Stimulated activated CD4-positive, alpha-beta T cell treated with anti-CD3 and anti-CD28 coated beads, Interleukin-2, amount 100 ng/mL, for 48 hours (primary cell): ENCODE data around the gene MOGAT2.
"Not testable (repeated sequence)": the region's sequence is repeated elsewhere in the genome, so short reads cannot be mapped to it uniquely, and the experiment has no call there.

Experiments used
- DNase-seq, 2 donors: peaks; one replicate each; pipeline ENCODE4 v3.0.0-alpha.2; 2020

MOGAT2 gene

DNA sequence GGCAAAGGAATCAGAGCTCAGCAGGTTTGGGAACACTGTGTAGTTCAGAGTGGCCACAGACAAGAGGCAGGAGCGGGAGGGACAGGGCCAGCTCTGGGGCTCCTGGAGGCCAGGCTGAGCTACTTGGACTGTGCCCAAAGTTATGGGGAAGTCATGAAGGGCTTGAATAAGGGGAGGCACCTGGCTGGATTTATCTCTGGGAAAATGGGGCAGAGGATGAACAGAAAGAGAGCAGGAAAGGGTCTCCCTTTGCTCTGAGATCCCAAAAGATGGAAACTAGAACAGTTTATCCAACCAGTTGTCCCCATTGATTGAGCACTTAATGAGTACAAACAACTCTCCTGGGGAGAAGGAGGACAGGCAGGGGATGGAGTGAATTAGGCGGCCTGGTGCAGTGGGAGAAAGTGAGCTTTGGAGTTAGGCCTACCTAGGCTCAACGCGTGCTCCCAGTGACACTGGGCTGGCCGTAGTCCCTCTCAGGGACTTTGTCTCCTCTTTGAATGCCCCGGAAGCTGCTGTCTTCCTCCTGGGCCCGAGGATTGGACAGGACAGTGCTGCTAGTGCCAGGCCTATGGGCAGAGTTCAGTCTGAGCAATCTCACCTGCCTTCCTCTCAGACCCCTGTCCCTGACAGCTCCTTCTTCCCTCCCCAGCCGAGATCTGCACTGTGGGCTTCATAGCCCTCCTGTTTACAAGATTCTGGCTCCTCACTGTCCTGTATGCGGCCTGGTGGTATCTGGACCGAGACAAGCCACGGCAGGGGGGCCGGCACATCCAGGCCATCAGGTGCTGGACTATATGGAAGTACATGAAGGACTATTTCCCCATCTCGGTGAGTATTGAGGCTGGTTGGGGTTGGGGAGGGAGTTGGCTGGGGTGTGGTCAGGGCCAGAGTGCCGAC lies 2.0 kb downstream of the MOGAT2 start:
- DNase-seq: no peak

DNA sequence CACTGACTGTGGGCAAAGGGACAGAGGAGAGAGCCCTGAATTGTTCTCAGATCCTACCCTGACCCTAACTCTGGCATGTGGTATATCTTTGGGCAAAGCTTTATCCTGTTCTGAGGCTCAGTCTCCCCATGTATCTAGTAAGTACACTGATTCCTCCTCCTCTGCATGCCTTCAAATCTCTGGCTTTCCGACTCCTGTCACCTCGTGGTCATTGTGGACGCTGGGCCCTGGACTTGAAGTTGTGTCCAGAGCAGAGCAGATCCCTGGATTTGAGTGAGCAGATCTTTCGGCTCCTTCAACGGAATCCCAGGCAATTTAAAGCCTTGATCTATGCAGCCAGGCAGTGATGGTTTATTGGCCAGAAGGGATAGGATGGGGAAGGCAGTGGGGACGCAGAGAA lies 3.0 kb downstream of the MOGAT2 start:
- no peak for DNase-seq

DNA sequence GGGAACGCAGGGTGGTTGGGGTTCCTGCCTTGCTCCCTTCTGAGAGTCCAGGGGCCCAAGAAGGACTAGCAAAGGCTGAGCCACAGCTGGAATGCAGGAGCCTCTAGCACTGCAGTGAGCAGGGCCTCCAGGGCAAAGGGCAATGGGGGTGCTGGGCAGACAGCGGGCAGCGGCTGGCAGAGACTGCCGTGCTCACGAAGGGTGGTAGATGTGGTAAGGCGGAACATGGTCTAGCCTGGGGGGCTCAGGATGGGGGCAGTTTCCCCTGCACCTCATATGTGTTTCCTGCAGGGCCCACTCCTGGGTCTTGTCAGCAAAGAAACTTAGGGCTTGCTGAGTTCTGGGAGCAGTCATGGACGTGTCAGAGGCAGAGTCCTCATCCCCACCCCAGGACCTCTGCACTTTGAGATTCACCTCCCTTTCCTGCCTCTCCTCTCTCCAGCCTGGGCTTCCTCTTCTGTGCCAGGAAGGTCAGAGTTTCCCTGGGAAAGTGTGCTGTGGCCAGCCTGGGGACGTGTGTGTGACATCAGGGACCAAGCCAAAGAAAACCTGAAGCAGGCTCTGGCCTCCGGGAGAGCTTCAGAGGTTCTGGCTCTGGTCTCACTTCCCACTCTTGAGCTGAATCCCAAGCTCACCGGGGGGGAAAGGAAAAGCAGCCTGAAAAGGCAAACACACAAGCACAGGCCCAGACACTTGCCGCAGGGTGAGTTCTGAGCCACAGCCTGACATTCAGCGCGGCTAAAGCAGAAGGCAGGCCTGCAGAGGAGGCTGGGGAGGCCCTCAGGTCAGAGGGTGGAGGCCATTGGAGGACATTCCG lies 4.4 kb downstream of the MOGAT2 start:
- DNase-seq: no peak

DNA sequence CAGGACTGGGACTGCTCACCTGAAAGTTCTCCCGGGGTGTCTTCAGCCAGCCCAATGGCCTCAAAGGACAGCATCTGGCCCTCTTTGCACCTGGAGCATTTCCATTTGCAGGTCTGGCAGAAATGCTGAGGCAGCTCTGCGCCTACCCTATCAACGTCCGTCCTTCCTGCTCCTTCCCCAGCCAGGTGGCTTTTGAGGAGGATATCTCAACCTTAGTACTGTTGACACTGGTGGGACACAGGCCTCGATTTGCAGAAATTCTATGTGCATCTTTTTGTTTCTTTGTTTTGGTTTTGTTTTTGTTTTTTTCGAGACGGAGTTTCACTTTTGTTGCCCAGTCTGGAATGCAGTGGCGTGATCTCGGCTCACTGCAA lies 5.0 kb downstream of the MOGAT2 start:
- no peak for DNase-seq

DNA sequence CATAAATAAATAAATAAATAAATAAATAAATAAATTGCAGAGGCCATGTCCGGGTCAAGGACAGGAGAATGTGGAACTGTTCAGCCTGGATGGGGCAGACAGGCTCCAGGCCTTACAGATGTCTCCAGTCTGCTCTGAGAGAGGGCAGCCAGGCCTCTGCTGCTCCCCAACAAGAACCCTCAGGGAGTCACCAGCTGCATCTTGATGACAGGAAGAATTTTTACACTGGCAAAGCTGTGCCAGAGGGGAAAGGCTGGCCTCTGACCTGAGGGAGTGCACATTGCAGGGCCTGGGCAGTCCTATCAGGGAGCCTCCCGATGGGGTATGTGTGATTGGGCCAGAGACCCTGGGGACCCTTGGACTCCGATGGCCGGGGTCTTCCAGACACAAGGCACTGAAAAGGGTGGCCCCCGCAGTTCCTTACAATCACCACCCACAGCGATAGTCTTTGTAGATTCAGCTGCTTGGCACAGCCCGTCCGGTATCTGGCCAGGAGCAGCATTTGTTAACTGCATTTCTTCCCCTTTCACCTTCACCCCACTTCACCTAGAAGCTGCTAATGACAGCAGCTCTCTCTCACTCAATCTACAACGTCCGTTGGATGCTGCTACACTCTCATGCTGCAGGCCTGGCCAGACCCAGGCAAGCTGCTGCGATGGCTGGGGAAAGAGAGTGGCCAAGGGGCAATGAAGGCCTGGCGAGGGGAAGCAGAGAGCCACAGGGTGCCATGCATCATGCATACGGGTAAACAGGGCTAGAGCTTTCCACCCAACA lies 8.1 kb downstream of the MOGAT2 start:
- no peak for DNase-seq

DNA sequence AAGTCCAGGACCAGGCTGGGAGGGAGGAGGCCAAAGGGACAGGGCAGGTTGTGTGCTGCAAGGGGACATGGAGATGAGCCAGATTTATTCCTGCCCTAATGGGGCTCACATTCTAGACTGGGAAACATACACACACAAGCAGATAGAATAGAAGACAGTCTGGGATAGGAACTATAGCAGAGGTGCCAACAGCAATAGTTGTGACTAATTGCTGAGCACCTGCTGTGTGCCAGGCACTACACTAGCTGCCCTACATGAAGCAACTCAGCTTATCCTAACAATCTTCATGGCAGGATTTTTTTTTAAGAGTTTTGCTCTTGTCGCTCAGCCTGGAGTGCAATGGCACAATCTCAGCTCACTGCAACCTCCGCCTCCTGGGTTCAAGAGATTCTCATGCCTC lies 11.4 kb downstream of the MOGAT2 start:
- DNase-seq: no peak

DNA sequence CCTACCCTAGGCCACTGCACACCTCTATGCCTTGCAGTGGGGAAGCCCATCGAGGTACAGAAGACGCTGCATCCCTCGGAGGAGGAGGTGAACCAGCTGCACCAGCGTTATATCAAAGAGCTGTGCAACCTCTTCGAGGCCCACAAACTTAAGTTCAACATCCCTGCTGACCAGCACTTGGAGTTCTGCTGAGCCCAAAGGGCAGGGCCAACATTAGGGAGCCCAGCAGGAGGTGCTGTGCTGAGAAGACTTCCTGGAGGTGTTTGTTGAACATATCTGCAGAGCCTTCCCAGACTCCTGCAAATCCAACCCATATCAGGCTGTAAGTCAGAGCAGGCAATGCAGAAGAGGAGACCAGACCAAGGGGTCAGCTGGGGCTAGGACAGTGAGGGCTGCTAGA lies 13.5 kb downstream of the MOGAT2 start:
- no peak for DNase-seq

DNA sequence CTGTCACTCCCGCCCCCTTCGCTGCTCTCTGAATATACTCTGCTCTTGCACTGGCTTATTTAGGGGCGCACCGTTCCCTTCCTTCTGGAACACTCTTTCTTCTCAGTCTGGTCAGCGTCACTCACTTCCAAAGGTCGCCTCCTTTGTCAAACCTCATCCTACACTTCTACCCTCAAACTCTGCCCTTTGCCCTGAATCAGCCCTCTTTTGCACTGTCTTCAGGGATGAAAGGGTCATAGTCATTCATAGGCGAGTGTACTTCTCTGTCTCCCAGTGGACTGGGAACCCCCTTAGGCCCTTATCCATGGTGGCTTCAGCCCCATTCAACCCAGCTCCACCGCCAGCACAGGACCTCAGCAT lies 15.4 kb downstream of the MOGAT2 start:
- DNase-seq: no peak

DNA sequence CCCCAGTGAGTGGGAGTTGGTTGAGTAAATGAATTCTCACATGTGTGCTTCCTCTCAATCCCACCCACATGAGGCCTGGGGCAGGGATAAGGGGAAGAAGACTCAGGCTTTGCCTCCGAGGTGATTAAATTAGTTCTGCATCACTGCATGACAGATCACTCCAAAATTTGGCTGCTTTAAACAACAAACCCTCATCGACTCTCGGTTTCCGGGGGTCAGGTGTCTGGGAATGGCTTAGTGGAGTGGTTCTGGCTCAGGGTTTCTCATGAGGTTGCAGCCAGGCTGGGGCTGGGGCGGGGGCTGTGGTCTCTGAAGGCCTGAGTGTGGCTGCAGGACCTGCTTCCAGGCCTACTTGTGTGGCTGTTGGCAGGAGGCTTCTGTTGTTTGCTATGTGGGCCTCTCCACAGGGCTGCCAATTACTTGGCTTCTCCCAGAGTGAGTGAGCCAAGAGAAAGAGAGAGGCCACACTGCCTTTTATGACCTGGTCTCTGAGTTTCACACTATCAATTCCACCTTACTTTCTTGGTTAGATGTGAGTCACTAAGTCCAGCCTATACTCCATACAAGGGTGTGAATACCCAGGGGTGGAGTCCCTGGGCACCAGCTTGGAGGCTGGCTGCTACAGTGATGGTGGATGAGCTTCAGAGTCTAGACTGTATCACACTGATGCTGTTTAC lies 15.9 kb downstream of the MOGAT2 start:
- no peak for DNase-seq

DNA sequence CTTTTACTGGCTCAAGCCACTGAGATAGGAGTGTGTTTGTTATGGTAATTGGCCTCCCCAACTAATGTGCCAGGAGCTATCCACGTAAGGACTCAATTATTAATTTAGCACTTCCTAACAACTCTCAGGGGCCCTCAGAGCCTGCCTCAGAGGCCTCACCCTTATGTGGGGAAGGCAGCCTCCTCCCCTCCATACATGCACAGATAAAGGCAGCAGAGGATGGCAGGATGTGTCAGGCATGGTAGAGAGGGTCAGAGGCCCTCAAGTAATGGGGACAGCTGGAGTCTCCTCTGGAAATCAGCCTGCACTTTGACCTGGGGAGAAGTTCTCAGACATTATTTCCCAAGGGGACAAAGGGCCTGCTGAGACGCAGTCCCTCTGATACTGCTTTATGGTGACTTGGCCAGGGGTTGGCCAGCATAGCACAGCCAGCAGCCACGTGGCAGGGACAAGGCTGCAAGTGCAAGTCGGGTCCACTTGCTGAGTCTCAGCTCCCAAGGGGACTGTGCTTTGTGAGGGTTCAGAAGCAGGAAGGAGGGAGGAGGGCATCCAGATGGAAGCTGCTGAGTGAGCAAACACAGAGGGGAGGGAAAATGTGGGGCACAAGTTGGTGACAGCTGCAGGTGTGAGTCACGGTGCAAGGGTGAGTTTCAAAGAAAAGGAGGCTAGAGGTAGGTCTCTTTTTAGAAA lies 17.0 kb downstream of the MOGAT2 start:
- no peak for DNase-seq

DNA sequence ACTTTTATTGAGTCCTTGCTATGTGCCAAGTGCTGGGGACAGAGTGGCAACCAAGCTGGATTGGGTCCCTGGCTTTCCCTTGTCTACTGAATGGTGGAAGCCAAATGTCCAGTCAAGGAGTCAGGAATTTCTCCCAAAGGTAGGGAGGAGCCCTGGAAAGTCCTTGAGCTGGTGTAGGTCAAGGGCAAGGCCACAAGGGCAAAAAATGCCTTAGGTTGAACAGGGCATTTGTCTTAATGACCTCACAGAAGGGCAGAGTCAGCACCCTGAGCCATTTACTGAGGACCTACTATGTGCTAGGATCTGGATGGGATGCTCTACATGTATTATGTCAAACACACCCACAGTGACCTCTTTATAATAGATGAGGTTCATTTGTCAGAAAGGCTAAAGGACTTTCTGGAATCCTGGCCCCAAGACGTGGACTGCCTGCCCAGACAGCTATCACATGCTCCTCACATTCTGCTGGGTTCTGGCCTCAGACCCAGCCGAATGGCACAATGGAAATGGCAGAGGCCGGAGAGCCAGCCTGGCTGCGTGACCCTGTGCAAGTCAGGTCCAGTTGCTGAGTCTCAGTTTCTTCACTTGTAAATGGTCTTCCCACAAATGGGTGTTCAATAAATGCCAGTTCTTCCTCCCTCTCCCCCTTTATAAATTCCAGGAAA lies 17.7 kb downstream of the MOGAT2 start:
- no peak for DNase-seq

DNA sequence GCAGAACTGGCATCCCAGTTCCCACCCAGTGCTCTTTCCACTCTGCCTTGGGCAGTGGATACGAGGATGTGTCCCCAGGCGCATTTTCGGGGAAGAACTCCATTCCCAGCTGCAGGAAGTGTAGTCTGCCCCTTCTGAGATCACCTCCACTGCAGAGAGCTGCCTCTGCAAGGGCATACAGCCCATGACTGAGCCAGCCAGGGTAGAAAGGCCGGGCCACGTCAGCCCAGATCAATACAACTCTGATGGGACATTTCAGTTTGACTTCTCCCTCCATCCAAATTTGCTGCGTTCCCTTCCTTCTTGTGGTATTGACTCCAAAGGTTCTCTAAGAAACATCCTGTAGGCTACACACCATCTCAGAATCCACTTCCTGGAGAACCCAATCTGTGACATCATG lies 19.7 kb downstream of the MOGAT2 start:
- DNase-seq: no peak

DNA sequence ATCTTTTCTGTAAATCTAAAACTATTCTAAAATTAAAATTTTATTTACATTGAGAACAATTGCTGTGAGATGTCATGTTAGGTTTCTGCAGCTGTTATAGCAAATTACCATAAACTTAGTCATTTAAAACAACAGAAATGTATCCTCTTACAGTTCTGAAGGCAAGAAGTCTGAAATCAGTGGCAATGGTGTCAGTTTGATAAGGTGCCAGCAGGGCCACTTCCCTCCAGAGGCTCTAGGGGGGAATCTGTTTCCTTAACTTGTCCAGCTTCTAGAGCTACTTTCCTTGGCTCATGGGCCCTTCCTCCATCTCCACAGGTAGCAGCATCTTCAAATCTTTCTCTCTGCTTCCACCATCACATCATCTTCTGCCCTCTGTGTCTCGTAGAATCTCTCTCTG lies 23.0 kb downstream of the MOGAT2 start:
- no peak for DNase-seq

DNA sequence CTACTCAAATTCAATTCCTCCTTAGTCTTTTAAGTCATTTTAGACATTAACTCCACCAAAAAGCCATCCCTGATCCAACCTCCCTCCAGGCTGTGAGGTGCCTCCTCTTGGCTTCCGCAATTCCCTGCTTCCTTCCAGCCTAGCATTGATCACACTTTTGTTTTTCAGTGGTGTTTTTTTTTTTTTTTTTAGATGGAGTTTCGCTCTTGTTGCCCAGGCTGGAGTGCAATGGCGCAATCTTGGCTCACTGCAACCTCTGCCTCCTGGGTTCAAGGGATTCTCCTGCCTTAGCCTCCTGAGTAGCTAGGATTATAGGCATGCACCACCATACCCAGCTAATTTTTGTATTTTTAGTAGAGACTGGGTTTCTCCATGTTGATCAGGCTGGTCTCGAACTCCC lies 25.5 kb downstream of the MOGAT2 start:
- DNase-seq: not testable (repeated sequence)

DNA sequence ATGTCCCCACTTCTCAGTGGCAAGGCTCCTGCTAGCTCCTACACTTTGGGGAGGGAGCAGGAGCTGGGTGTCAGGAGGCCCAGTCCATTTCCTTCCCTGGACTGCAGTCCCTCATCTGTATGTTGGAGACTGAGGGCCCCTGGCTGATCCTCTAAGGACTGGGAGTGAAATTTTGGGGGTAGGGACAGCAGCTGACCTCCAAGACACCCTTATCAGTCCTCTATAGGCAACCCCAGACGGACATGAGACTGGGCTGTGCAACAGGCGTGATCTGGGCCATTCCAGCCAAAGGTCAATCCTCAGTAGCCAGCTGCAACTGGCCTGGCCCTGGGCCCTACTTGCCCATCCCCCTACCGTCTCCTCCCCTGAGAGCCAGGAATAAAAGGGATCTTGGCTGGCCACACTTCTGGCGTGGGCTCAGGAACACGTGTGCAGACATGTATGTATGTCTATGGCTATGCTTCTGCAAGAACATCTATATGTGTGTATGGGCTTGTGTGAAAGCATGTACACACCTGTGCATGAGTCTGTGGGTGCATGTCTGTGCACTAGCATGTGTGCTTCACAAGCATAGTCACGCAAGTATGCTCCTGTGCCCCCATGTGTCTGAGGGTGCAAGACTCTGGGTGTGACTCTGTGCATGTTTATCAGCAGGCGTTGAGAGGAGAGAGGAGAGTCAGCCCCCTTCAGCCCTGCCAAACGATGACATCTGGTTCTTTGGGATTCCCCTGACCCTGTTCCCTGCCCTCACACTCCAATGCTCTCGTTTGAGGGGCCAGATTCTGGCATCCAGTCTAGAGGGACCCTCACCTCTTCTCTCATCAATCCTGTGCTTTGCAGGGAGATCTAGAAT lies 26.3 kb downstream of the MOGAT2 start:
- DNase-seq: no peak

DNA sequence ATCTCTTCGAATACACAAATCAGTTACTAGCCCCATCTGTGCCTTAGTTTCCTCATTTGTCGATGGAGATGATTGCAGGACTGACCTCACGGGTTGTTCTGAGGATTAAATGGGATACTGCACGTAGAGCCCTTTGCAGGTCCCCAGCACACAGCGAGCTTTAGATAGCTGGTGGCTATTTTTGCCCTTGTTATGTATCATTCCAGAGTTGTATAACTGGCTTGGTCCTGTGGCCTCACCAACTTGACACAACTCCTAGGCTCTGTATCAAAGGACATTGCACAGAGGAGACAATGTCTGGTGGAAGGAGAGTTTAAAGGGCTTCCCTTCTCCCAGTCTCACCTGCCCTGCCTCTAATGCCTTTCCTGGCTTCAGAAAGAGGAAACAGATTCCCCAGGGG lies 28.2 kb downstream of the MOGAT2 start:
- no peak for DNase-seq

DNA sequence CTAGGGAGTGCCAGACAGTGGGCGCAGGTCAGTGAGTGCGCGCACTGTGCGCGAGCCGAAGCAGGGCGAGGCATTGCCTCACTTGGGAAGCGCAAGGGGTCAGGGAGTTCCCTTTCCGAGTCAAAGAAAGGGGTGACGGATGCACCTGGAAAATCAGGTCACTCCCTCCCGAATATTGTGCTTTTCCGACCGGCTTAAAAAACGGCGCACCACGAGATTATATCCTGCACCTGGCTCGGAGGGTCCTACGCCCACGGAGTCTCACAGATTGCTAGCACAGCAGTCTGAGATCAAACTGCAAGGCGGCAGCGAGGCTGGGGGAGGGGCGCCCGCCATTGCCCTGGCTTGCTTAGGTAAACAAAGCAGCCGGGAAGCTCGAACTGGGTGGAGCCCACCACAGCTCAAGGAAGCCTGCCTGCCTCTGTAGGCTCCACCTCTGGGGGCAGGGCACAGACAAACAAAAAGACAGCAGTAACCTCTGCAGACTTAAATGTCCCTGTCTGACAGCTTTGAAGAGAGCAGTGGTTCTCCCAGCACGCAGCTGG lies 31.2 kb downstream of the MOGAT2 start:
- not testable (repeated sequence) for DNase-seq

DNA sequence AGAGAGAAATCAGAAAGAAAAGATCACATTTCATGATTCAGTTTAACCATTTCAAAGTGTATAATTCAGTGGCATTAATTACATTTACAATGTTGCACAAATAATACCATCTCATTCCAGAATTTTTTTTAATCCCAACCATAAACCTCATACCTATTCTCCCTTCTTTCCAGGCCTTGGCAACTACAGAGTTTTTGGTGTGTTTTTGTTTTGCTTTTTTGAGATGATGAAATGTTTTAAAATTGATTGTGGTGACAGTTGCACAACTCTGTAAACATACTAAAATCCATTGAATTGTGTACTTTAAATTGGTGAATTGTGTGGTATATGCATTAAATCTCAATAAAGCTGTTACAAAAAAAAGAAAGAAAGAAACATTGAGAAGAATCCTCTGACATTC lies 37.3 kb downstream of the MOGAT2 start:
- not testable (repeated sequence) for DNase-seq

DNA sequence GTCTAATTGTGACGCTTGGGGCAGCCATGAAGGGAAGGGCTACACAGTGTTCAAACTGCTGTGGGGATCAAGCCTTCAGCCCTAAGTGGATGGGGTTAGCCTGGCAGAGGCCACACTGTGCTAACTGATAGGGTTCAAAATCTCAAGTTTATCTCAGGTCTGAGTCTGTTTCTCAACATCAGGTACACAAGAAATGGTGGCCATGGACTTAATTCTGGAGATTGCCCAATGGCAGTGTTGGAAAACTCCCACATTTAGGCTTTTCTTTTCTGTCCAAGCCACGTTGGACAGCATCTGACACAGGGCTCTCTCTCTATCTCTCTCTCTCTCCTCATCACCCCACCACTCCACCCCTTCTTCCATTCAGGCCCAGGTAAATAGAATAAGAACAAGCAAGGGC lies 40.0 kb downstream of the MOGAT2 start:
- no peak for DNase-seq

DNA sequence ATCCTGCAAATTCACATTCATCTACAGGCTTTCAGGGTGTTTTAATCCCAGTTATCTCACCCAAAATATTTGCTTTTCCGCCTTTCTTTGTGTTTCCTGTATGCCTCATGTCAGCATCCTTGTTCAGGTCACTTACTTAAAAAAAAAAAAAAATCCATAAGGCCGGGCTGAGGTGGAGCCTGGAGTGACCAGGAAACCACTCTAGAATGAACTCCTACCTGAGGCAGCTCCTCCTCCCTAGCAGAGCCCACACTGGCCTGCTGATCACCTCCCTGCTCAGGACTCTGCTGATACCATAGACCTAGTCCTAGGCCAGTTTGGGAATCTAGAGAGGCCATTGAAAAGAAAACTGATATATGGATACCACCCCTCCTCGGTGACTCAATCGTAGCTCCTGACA lies 42.2 kb downstream of the MOGAT2 start:
- DNase-seq: no peak
